IMR-90 (cell line): ENCODE measurements around the gene DOLPP1. TPM values are rescaled to one million over a fixed set of nuclear protein-coding genes. Genes with fewer than 3 reads are reported as not detected.

Experiments used
- ATAC-seq: fragments of 200-7000 bp; cut with Tn5 transposase; 2 replicates; pipeline ENCODE4 v1.9.1; 2020; ENCODE audit warnings: low read depth, mild to moderate bottlenecking, moderate library complexity
- BruUV-seq: library from RNA; stranded (reverse); fragments of 400-500 nt; replicated peaks from 2 replicates; lab custom pipeline; 2021; lab: Mats Ljungman, UMichigan
- CTCF ChIA-PET: fragments of 300-600 bp; formaldehyde crosslinking; extraction: SDS; loops from one replicate; lab custom pipeline; 2021; ENCODE audit warnings: antibody characterized with exemption; lab: Yijun Ruan, JAX
- POLR2A ChIA-PET: fragments of 300-600 bp; sonication (Branson Sonifier 250); formaldehyde crosslinking; loops from one replicate; lab custom pipeline; 2022; ENCODE audit warnings: antibody characterized with exemption; ENCODE audit not compliant: unreplicated experiment; lab: Charles Lee
- DNase-seq: peaks from one replicate; pipeline ENCODE4 v3.0.0; 2013
- H2AFZ ChIP-seq: replicated peaks from 2 replicates; pipeline ENCODE3; 2013; ENCODE audit warnings: low read length, mild to moderate bottlenecking; ENCODE audit not compliant: poor library complexity
- H2AK5ac ChIP-seq: 2 replicates; pipeline ENCODE4 v1.6.1; 2013; ENCODE audit warnings: low read depth, low read length, inconsistent platforms
- H2AK9ac ChIP-seq: replicated peaks from 2 replicates; pipeline ENCODE3; 2013; ENCODE audit warnings: mild to moderate bottlenecking, low read depth, low read length, moderate library complexity; ENCODE audit not compliant: poor library complexity
- H2BK120ac ChIP-seq: 2 replicates; pipeline ENCODE4 v1.6.1; 2013; ENCODE audit warnings: low read depth, low read length, inconsistent platforms
- H2BK15ac ChIP-seq: 3 replicates; pipeline ENCODE4 v1.6.1; 2013; ENCODE audit warnings: low read depth, low read length, inconsistent platforms
- H2BK20ac ChIP-seq: 2 replicates; pipeline ENCODE4 v1.6.1; 2013; ENCODE audit warnings: low read depth, mild to moderate bottlenecking, inconsistent platforms, low read length, moderate library complexity
- H2BK5ac ChIP-seq: 2 replicates; pipeline ENCODE4 v1.6.1; 2013; ENCODE audit warnings: mild to moderate bottlenecking, low read depth, low read length, inconsistent platforms; ENCODE audit not compliant: poor library complexity, severe bottlenecking
- H3K14ac ChIP-seq: replicated peaks from 2 replicates; pipeline ENCODE4 v1.6.1; 2013; ENCODE audit warnings: low read depth, low read length, inconsistent platforms
- H3K18ac ChIP-seq: 2 replicates; pipeline ENCODE4 v1.6.1; 2013; ENCODE audit warnings: low read depth, low read length, control low read depth
- H3K23ac ChIP-seq: 2 replicates; pipeline ENCODE4 v1.6.1; 2013; ENCODE audit warnings: low read depth, low read length, inconsistent platforms
- H3K27ac ChIP-seq: 2 replicates; pipeline ENCODE4 v1.5.1; 2013; ENCODE audit warnings: mild to moderate bottlenecking, control low read depth, low read length; ENCODE audit not compliant: insufficient read depth
- H3K27me3 ChIP-seq: 2 replicates; pipeline ENCODE4 v1.6.1; 2013; ENCODE audit warnings: low read length; ENCODE audit not compliant: control insufficient read depth, insufficient read depth
- H3K36me3 ChIP-seq: 2 replicates; pipeline ENCODE4 v1.6.1; 2013; ENCODE audit warnings: low read length, mixed read lengths; ENCODE audit not compliant: control insufficient read depth, insufficient read depth
- H3K4ac ChIP-seq: 2 replicates; pipeline ENCODE4 v1.6.1; 2013; ENCODE audit warnings: low read depth, low read length, inconsistent platforms
- H3K4me1 ChIP-seq: 2 replicates; pipeline ENCODE4 v1.6.1; 2013; ENCODE audit warnings: low read length, mixed read lengths; ENCODE audit not compliant: control insufficient read depth, insufficient read depth
- H3K4me2 ChIP-seq: 2 replicates; pipeline ENCODE4 v1.6.1; 2013; ENCODE audit warnings: low read depth, mild to moderate bottlenecking, control low read depth, low read length, moderate library complexity
- H3K4me3 ChIP-seq: 2 replicates; pipeline ENCODE4 v1.5.1; 2013; ENCODE audit warnings: low read depth, mild to moderate bottlenecking, control low read depth, low read length, moderate library complexity; ENCODE audit not compliant: insufficient read depth
- H3K56ac ChIP-seq: 2 replicates; pipeline ENCODE4 v1.6.1; 2013; ENCODE audit warnings: low read length, inconsistent platforms; ENCODE audit not compliant: insufficient read depth; ENCODE audit errors: extremely low read depth
- H3K79me1 ChIP-seq, 2 experiments: 2 replicates each; pipeline ENCODE4 v1.6.1; 2013; ENCODE audit warnings: low read length in 2 of 2, inconsistent platforms in 1 of 2, low read depth in 1 of 2
- H3K9ac ChIP-seq: 2 replicates; pipeline ENCODE4 v1.6.1; 2013; ENCODE audit warnings: low read depth, low read length, control low read depth
- H3K9me1 ChIP-seq: 2 replicates; pipeline ENCODE4 v1.6.1; 2013; ENCODE audit warnings: low read length, inconsistent platforms; ENCODE audit not compliant: insufficient read depth
- H3K9me3 ChIP-seq: 2 replicates; pipeline ENCODE4 v1.6.1; 2013; ENCODE audit warnings: low read length; ENCODE audit not compliant: control insufficient read depth, insufficient read depth
- H4K20me1 ChIP-seq: 2 replicates; pipeline ENCODE4 v1.6.1; 2013; ENCODE audit warnings: low read length, inconsistent platforms; ENCODE audit not compliant: insufficient read depth
- H4K5ac ChIP-seq: 2 replicates; pipeline ENCODE4 v1.6.1; 2013; ENCODE audit warnings: mild to moderate bottlenecking, low read depth, low read length, control low read depth
- H4K8ac ChIP-seq, 2 experiments: 2 replicates each; pipeline ENCODE4 v1.6.1; 2013; ENCODE audit warnings: low read depth in 2 of 2, low read length in 2 of 2, control low read depth in 1 of 2, inconsistent platforms in 1 of 2
- H4K91ac ChIP-seq: 2 replicates; pipeline ENCODE4 v1.6.1; 2013; ENCODE audit warnings: low read depth, low read length, inconsistent platforms; ENCODE audit not compliant: insufficient read depth
- BHLHE40 ChIP-seq: fragments of 150-350 bp; IDR thresholded peaks from 2 replicates; pipeline ENCODE4 v1.6.1; 2016; ENCODE audit warnings: mild to moderate bottlenecking, low read depth, low read length
- CEBPB ChIP-seq: IDR thresholded peaks from 2 replicates; pipeline ENCODE4 v1.6.1; 2012; ENCODE audit warnings: low read depth, low read length, improper control_type of control experiment
- MXI1 ChIP-seq: IDR thresholded peaks from 2 replicates; pipeline ENCODE4 v1.6.1; 2012; ENCODE audit warnings: low read depth, mild to moderate bottlenecking, low read length, moderate library complexity, borderline replicate concordance
- NFE2L2 ChIP-seq: fragments of 150-350 bp; IDR thresholded peaks from 2 replicates; pipeline ENCODE4 v1.6.1; 2016; ENCODE audit warnings: low read depth, mild to moderate bottlenecking, low read length
- RAD21 ChIP-seq: IDR thresholded peaks from 2 replicates; pipeline ENCODE4 v1.6.1; 2012; ENCODE audit warnings: low read length, improper control_type of control experiment
- RCOR1 ChIP-seq: IDR thresholded peaks from 2 replicates; pipeline ENCODE4 v1.6.1; 2012; ENCODE audit warnings: mild to moderate bottlenecking, low read length, improper control_type of control experiment; ENCODE audit not compliant: insufficient replicate concordance
- RFX5 ChIP-seq: IDR thresholded peaks from 2 replicates; pipeline ENCODE4 v1.8.0; 2012; ENCODE audit warnings: low read depth, mild to moderate bottlenecking, low read length, moderate library complexity
- SMC3 ChIP-seq: fragments of 150-350 bp; IDR thresholded peaks from 2 replicates; pipeline ENCODE4 v1.6.1; 2016; ENCODE audit warnings: low read depth, mild to moderate bottlenecking, antibody characterized with exemption, low read length, moderate library complexity
- WGBS, 2 experiments: methylation state at CpG; one replicate each; pipeline versions ENCODE4 v1.1.5 to v1.1.7; 2013; ENCODE audit warnings: missing lambda C conversion rate in 2 of 2; ENCODE audit not compliant: insufficient read length in 1 of 2; ENCODE audit errors: extremely low coverage in 2 of 2; 5-methylcytosine and 5-hydroxymethylcytosine counted together
- dilution Hi-C: fragments of 300-500 bp; cut with HindIII; formaldehyde crosslinking; loops from one replicate; pipeline ENCODE4 v1.14.3; 2018; ENCODE audit warnings: low sequenced_read_pairs; ENCODE audit not compliant: unreplicated experiment
- in situ Hi-C: fragments of 300-500 bp; cut with MboI; formaldehyde crosslinking; loops from 3 replicates; pipeline ENCODE4 v1.14.3; 2019; ENCODE audit warnings: low sequenced_read_pairs, inconsistent platforms, mixed read lengths
- intact Hi-C: fragments of 100-400 bp; cut with micrococcal nuclease; formaldehyde crosslinking; loops from 2 replicates; pipeline ENCODE4 v1.10.0; 2022
- polyA plus RNA-seq, 3 experiments: library from polyadenylated mRNA; depleted of rRNA; stranded (reverse); fragments of >200 nt; gene quantifications; 2 replicates each; pipeline ENCODE4 v1.2.3, GENCODE V29; 2012; ENCODE audit warnings: low replicate concordance in 1 of 3
- total RNA-seq: library from RNA; depleted of rRNA; stranded (reverse); fragments of >200 nt; gene quantifications from 2 replicates; pipeline ENCODE4 v1.2.3, GENCODE V29; 2012
- TF ChIP-seq, protein P1 (sequence below): fragments of 150-350 bp; IDR thresholded peaks from 2 replicates; pipeline ENCODE4 v1.6.1; 2017; ENCODE audit warnings: mild to moderate bottlenecking, antibody characterized with exemption, low read length, low read depth

DOLPP1 gene
- total and polyA plus RNA-seq, 2 of the 4 experiments (the other 2 are of a cell fraction): 7.0 to 16.5 TPM

DNA sequence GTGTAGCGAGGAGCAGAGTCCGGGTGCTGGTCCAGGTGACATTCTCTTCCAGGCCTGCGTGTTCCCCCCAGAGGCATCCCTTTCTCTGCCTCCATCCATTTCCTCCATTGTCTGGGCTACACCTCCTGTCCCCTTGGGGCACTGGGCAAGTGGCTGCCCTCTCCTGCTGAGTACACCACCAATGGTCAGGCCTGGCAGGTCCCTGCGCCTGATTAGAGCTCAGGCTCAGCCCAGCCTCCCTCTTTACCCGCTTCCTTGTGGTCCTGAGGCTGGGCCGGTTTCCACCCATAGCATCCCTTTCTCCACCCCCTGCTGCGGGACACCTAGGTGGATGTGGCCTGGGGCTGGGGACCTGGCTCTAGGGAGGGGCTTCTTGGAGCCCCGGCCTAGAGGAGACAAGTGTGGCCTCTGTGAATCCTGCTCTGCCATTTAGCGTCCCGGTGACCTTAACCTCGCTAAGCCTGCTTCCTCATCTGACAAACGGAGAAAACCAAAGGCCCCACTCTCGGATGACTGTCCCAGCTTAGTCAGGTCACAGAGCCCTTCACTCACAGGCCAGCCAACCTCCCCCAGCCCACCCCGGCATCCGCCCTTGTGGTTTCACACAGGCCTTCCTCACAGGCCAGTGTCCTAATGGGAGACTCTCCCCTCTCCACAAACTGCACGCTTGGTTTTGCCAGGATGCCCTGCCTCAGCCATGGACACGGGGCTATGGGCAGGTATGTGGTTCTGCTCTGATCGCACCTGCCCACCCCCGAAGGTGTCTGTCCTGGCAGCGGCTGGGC, 12.9 kb downstream of the DOLPP1 start:
- no peak overlapping the region for H2BK120ac ChIP-seq
- H3K4me3 ChIP-seq: no peak overlapping the region
- no peak overlapping the region for H3K14ac ChIP-seq
- H3K9ac ChIP-seq: no peak overlapping the region
- no peaks in the 10 kb centered on the region for H3K9me3 ChIP-seq
- H4K20me1 ChIP-seq: no peaks in the 10 kb centered on the region
- 81% methylated on average over 7 of the region's 20 CpGs; no CpG with 5 or more reads in 1 of the 2 experiments for WGBS, 2 experiments
- no peak for DNase-seq
- H3K23ac ChIP-seq: no peak overlapping the region
- no peak overlapping the region for H2BK5ac ChIP-seq
- no TSS peak for BruUV-seq
- no peak overlapping the region for H3K4me2 ChIP-seq
- H2AK9ac ChIP-seq: no peak overlapping the region
- no peak overlapping the region for H4K8ac ChIP-seq
- H3K27me3 ChIP-seq: no peaks in the 10 kb centered on the region
- no peaks in the 10 kb centered on the region for H3K79me1 ChIP-seq
- H2AK5ac ChIP-seq: no peak overlapping the region
- H2AFZ ChIP-seq: no peak overlapping the region
- in situ Hi-C loops: no loop called here
- dilution Hi-C loops: no loop called here
- POLR2A ChIA-PET: no interaction called here
- H3K4me1 ChIP-seq: no peaks in the 10 kb centered on the region
- peaks cover 43% of the 10 kb centered on the region for H3K36me3 ChIP-seq
- H3K27ac ChIP-seq: no peak overlapping the region
- intact Hi-C loops: no loop called here
- CTCF ChIA-PET: no interaction called here
- H3K9me1 ChIP-seq: no peaks in the 10 kb centered on the region
- no peak overlapping the region for H4K91ac ChIP-seq
- no peak overlapping the region for H2BK15ac ChIP-seq
- H3K18ac ChIP-seq: no peak overlapping the region
- TF ChIP-seq, protein P1, sequence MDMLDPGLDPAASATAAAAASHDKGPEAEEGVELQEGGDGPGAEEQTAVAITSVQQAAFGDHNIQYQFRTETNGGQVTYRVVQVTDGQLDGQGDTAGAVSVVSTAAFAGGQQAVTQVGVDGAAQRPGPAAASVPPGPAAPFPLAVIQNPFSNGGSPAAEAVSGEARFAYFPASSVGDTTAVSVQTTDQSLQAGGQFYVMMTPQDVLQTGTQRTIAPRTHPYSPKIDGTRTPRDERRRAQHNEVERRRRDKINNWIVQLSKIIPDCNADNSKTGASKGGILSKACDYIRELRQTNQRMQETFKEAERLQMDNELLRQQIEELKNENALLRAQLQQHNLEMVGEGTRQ: no peak
- TF ChIP-seq MXI1 (no peak), CEBPB (no peak), BHLHE40 (no peak), SMC3 (no peak), RAD21 (no peak), NFE2L2 (no peak), RFX5 (no peak), RCOR1 (no peak)
- H4K5ac ChIP-seq: no peak overlapping the region
- no peak overlapping the region for H3K4ac ChIP-seq
- ATAC-seq: no peak
- H2BK20ac ChIP-seq: no peak overlapping the region
- no peak overlapping the region for H3K56ac ChIP-seq
